GM12872 (cell line): ENCODE results near the gene DENND2D.

Experiments
- TF ChIP-seq, protein P1 (sequence below): IDR thresholded peaks from 3 replicates; pipeline ENCODE4 v1.5.1; 2011; ENCODE audit warnings: low read depth, mild to moderate bottlenecking, low read length, moderate library complexity; ENCODE audit not compliant: insufficient read depth

DENND2D gene

DNA sequence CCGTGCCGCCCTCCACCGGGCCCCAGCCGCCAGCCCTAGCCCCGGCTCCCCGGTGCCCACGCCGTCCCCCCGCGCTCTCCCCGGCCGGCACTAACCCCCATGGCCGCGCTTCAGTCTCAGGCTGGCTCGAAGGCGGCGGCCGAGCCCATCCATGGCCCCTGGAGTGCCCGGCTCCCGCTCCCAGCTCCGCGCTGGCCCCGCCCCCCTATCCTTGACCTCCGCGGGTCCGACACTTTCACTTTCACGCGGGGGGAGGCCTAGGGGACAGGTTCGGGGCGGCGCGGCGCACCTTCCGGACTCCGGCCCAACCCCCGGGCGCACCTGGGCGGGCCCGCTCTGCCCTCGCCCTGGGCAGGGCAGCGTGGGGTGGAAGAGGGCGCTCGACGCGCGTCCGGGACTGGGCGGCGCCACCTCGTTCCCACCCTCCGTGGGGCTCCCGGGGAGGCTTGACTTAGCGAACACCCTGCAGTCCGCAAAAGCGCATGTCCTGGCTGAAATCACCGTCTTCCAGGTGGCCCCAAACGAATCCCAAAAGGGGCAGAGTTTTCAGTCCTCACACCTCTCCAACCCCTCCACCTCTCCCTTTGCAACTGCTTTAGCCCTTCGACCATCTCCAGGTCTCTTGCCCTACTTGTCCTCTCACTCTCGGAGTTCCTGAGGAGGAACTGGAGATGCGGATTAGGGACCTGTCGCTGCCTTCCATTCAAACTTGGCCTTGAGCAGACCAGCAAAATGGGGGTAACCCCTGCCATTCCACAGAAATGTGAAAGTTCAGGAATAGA, 3.9 kb upstream of the DENND2D start:
- TF ChIP-seq, protein P1, sequence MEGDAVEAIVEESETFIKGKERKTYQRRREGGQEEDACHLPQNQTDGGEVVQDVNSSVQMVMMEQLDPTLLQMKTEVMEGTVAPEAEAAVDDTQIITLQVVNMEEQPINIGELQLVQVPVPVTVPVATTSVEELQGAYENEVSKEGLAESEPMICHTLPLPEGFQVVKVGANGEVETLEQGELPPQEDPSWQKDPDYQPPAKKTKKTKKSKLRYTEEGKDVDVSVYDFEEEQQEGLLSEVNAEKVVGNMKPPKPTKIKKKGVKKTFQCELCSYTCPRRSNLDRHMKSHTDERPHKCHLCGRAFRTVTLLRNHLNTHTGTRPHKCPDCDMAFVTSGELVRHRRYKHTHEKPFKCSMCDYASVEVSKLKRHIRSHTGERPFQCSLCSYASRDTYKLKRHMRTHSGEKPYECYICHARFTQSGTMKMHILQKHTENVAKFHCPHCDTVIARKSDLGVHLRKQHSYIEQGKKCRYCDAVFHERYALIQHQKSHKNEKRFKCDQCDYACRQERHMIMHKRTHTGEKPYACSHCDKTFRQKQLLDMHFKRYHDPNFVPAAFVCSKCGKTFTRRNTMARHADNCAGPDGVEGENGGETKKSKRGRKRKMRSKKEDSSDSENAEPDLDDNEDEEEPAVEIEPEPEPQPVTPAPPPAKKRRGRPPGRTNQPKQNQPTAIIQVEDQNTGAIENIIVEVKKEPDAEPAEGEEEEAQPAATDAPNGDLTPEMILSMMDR: peak; percentile 19; the same call in 1 of the 3 replicates

DNA sequence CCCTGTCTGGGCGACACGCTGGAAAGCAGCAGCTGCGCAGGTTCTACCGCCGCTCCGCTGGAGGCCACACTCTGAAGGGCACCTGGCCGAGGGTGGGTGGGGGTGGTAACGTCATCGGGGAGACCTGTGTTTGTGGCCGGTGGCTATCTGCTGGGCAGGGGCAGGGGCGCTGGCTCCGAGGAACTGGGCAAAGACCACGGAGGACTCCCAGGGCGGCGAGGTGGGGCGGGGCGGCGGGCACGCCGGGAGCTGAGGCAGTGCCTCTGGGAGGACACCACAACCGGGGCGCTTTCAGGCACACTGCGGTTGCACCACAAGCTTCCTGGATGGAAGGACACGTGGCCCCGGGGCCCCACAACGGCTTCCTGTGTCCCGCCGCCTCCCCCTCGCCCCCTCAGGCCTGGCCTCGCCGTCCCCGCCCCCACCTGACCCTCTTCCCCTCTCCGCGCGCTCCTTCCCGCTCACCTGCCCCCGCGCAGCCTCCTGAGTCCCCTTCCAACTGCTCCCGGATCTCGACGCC, 3.3 kb upstream of the DENND2D start:
- TF ChIP-seq, protein P1: no peak

DNA sequence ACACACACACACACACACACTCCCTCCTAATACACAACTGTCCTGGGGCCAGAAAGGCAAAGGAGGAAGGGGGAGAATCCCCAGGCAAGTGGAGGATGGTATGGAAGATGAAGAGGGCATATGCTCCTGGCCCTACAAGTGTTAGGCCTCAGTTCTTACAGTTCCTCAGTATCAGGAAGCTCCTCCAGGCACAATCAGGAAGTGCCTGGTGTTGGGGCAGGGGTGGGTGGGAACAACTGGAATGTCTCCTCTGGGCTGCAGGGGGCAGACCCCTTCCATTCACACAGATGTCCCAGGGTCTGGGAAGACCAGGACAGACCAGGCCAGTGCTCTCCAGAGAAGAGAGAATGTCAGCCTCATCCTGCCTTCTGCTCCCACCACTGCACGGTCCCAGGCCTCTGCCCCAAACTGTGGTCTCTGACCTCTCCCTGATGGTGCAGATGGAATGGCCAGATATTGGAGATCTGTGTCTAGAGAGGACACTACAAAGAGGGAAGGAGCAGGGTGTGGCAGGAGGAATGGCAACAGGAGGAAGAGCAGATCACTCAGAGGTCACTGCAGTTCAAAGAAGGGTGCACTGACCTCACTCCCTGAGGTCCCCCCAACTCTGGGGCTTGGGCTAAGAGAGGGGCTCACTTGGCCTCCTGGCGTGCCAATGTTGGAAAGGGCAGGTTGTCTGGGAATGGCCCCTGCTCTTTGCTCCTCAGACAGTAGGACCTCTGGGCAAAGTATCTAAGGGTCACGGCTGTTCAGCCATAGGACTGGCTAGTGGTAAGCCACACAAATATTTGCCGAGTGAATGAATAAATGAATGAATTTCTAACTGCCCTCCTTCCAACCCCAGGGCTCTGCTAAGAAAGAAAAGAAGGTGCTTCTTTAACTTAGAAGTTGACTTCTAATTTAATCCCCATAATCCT, 2.5 kb upstream of the DENND2D start:
- TF ChIP-seq, protein P1: no peak; the same call in 2 of the 3 replicates

DNA sequence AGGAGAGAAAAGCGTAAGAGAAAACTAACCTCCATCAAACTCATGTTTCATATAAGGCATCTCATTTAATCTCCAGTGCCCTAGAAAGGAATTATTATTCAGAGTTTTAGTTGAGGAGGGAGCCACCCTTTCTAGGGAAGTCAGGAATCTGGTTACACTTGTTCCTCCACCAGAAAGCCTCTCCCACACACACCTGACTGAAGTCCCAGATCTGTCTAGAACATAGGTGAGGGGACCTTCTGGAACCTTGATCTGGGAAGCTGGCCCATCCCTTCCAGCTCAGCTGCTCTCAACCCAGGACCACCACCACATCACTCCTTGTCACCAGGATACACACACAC, 1.9 kb upstream of the DENND2D start:
- TF ChIP-seq, protein P1: no peak

DNA sequence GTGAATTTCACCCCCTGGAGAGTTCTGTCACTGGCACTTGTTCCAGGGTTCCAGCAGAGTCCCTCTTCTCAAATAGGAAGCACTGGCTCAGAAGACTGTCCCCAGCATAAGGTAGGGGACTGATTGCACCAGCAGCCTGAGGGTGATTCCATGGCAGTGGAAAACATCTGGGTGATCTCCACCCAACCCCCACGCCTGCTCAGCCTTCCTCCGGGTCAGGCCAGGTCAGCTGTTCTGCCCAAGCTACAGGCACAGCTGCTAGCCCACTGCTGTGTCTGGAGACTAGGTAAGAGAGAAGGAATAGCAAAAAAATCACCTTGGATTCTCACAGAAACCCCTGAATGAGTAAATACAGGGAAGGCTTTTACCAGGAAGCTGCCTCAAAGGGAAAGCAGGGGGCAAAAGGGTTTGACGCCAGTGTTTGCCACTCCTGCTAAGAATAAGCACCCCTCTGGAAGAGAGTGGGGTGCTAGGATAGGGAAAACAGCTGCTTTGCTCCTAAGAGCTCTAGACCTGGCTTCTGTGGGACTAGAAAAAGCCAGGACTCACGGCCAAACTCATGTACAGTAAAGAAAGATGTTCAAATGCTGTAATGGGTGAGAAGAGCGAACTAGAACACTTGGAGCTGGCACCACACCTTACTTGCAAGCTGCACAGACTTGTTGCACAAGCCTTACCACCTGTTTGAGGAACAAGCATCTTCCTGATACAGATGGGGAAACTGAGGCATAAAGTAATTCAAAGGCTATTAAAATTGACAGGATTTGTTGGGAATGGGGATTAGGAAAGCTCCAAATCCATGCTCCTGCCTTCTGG, 1.0 kb upstream of the DENND2D start:
- TF ChIP-seq, protein P1: no peak

GRCh38 chr1:111200802-111201161, 336 bp upstream of the DENND2D start:
- TF ChIP-seq, protein P1: no peak
